Esophagus mucosa (tissue), 1 donor: Measurements from ENCODE around the gene RPS6KB1. TPM values are rescaled to one million over a fixed set of nuclear protein-coding genes. Genes with fewer than 3 reads are reported as not detected.
"Not testable (repeated sequence)": the region's sequence is repeated elsewhere in the genome, so short reads cannot be mapped to it uniquely, and the experiment has no call there.

ENCODE experiments used
- ATAC-seq: fragments of 200-7000 bp; cut with Tn5 transposase; one replicate; pipeline ENCODE4 v1.9.1; 2020
- total RNA-seq: library from RNA; stranded (reverse); gene quantifications from one replicate; pipeline ENCODE4 v1.2.4, GENCODE V29; 2023
- donor health status: DM: yes; HTN: yes; CAD: no.

The RPS6KB1 gene
- 36.6 TPM for total RNA-seq

- ATAC-seq = peak; percentile 99
Observed at GRCh38 chr17:59892924-59893675, at the start of gene RPS6KB1, which contains the start of gene TUBD1. TSS of gene RPS6KB1 (plus strand) at chr17:59893121. CDS start at chr17:59893185, 64 bp downstream. TSS of gene TUBD1 (minus strand) at chr17:59892943. CDS start at chr17:59891002, 1,941 bp downstream.

- ATAC-seq = no peak
Observed at GRCh38 chr17:59844884-59845594, 47.9 kb upstream of the RPS6KB1 start.

GRCh38 chr17:59845595-59846393, 47.1 kb upstream of the RPS6KB1 start:
- ATAC-seq = peak; percentile 51

- ATAC-seq = peak; percentile 56
Observed at GRCh38 chr17:59846394-59847165, 46.3 kb upstream of the RPS6KB1 start.

GRCh38 chr17:59848385-59848668, 44.6 kb upstream of the RPS6KB1 start:
- ATAC-seq = no peak

GRCh38 chr17:59848778-59849177, 44.1 kb upstream of the RPS6KB1 start:
- no peak for ATAC-seq

GRCh38 chr17:59850311-59850710, 42.6 kb upstream of the RPS6KB1 start:
- ATAC-seq = not testable (repeated sequence)

- no peak for ATAC-seq
Observed at GRCh38 chr17:59851439-59852375, 41.2 kb upstream of the RPS6KB1 start.

GRCh38 chr17:59852847-59853167, 40.1 kb upstream of the RPS6KB1 start:
- ATAC-seq = not testable (repeated sequence)

- ATAC-seq = peak; percentile 91
Observed at GRCh38 chr17:59853168-59853918, 39.6 kb upstream of the RPS6KB1 start.

- not testable (repeated sequence) for ATAC-seq
Observed at GRCh38 chr17:59853919-59854729, 38.8 kb upstream of the RPS6KB1 start.

- peak; percentile 6 for ATAC-seq
Observed at GRCh38 chr17:59856859-59857794, 35.8 kb upstream of the RPS6KB1 start.

GRCh38 chr17:59858167-59858816, 34.6 kb upstream of the RPS6KB1 start:
- no peak for ATAC-seq

- ATAC-seq = no peak
Observed at GRCh38 chr17:59858932-59859331, 34.0 kb upstream of the RPS6KB1 start.

- peak; percentile 64 for ATAC-seq
Observed at GRCh38 chr17:59859444-59860025, 33.4 kb upstream of the RPS6KB1 start.

- no peak for ATAC-seq
Observed at GRCh38 chr17:59863616-59864015, 29.3 kb upstream of the RPS6KB1 start.

- ATAC-seq = no peak
Observed at GRCh38 chr17:59869941-59870218, 23.0 kb upstream of the RPS6KB1 start.

GRCh38 chr17:59870482-59870881, 22.4 kb upstream of the RPS6KB1 start:
- ATAC-seq = no peak
